ENCODE data around the gene AATF. TPM values are rescaled to one million over a fixed set of nuclear protein-coding genes. Genes with fewer than 3 reads are reported as not detected.
A peak's percentile ranks its signal among the peaks of the same experiment; 100 is the strongest.

The AATF gene
- total and polyA plus RNA-seq, 11 donors = 15.2 to 51.6 (median 28.9) TPM

DNA sequence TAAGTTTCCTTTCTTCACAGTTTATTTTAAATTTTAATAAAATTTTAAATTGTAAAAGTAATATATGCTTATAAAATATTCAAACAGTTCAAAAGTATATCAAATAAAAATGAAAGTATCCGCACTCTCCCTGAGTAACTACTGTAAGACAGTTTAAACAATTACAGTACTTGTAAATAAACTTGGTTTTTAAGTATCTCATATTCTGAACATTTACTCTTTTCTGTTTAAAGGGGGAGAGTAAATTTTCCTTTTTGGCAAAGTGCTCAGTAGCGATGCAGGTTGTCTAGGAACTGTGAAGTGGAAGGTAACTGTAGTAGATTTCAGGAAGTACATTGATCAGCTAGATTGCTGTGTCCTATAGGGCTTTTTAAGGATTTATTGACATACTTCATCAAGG, 28.8 kb downstream of the AATF start:
- intact Hi-C loops (cut with DNase I) = no loop called here
- Histone ChIP-seq H3K36me3 (peaks cover 0 to 3% (median 0%) of the 10 kb centered on the region in 9 donors), H3K4me3 (no peak overlapping the region)

DNA sequence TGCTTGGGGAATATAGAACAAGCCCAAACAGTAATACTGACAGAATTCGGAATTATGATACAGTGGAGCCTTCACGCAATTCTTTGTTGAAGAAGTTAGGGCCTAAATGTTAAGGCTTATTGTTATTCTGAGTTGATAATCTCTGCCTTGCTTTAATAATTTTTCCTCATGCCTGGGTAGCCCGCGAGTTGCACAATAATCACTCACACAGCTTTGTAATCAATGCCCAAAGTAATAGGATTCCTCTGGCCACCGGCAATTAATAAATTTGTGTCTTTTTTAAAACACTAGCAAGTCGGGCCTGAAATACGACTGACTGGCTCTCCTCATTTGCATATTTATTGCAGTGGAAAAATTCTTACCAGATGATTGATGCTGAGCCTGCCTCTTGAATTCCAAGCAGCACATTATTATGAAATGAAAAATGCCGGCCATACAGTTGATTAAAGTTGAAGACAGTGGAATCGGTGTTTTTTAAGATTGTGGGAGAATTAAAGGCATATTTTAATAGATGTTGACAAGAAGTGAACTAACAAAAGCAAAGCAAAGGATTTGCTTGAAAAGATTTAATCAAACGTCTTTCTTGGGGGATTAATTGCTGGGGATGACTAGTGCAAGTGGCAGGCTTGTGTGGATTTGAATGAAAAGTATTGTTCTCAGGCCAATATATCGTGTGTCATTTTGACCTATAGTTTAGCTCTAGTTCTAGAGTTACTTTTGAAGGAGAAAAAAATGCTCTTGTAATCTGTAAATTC, 30.2 kb downstream of the AATF start:
- 82 to 88% (median 86%) methylated on average over 11 of the region's 11 CpGs for WGBS, 4 donors
- Histone ChIP-seq H3K4me1 (peaks cover 0 to 17% (median 6%) of the 10 kb centered on the region in 12 donors), H3K4me3 (no peak overlapping the region), H3K27me3 (no peaks in the 10 kb centered on the region), H3K36me3 (peaks cover 0 to 4% (median 0%) of the 10 kb centered on the region in 9 donors), H3K9me3 (no peaks in the 10 kb centered on the region), H3K27ac (no peak overlapping the region)
- DNase-seq (no peak), ATAC-seq (no peak)
- TF ChIP-seq, protein P1, sequence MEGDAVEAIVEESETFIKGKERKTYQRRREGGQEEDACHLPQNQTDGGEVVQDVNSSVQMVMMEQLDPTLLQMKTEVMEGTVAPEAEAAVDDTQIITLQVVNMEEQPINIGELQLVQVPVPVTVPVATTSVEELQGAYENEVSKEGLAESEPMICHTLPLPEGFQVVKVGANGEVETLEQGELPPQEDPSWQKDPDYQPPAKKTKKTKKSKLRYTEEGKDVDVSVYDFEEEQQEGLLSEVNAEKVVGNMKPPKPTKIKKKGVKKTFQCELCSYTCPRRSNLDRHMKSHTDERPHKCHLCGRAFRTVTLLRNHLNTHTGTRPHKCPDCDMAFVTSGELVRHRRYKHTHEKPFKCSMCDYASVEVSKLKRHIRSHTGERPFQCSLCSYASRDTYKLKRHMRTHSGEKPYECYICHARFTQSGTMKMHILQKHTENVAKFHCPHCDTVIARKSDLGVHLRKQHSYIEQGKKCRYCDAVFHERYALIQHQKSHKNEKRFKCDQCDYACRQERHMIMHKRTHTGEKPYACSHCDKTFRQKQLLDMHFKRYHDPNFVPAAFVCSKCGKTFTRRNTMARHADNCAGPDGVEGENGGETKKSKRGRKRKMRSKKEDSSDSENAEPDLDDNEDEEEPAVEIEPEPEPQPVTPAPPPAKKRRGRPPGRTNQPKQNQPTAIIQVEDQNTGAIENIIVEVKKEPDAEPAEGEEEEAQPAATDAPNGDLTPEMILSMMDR (IDR thresholded peaks at IDR 0.05) = no peak
- TF ChIP-seq POLR2A (IDR thresholded peaks at IDR 0.05) = no peak
- intact Hi-C loops (cut with DNase I) = no loop called here

More for the DNA sequence above, 28.8 kb downstream of the AATF start:
- ATAC-seq = no peak
- Histone ChIP-seq H3K4me1 (peaks cover 0 to 17% (median 6%) of the 10 kb centered on the region in 12 donors), H3K9me3 (no peaks in the 10 kb centered on the region), H3K27ac (no peak overlapping the region), H3K27me3 (no peaks in the 10 kb centered on the region)
- no peak for DNase-seq
- 91 to 98% (median 97%) methylated on average over 2 of the region's 2 CpGs for WGBS, 4 donors
- no peak for TF ChIP-seq POLR2A (IDR thresholded peaks at IDR 0.05)
- TF ChIP-seq, protein P1 (IDR thresholded peaks at IDR 0.05) = no peak

DNA sequence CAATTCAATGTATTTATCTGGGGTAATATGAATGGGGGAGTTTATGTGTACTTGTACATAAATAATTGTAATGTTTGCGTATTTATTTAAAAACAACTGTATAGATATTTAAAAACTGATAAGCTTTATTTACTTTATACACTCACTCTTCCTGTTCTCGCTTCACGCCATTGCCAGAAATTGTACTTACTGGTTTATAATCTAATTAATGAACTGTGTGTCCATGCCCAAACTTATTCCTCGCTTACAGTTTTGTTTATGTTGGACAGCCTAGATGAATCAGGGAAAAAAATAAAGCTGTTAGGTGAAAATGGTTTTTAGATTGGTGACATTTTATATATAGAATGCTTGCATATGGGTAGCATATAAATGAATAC, 30.8 kb downstream of the AATF start:
- Histone ChIP-seq H3K4me3 (no peak overlapping the region), H3K36me3 (peaks cover 0 to 4% (median 0%) of the 10 kb centered on the region in 9 donors), H3K9me3 (no peaks in the 10 kb centered on the region), H3K27me3 (no peaks in the 10 kb centered on the region), H3K27ac (no peak overlapping the region), H3K4me1 (peaks cover 0 to 17% (median 6%) of the 10 kb centered on the region in 12 donors)
- WGBS, 4 donors = 82 to 93% (median 87%) methylated on average over 4 of the region's 4 CpGs
- intact Hi-C loops (cut with DNase I) = no loop called here
- no peak for DNase-seq
- ATAC-seq = no peak
- TF ChIP-seq, protein P1 (IDR thresholded peaks at IDR 0.05) = no peak
- no peak for TF ChIP-seq POLR2A (IDR thresholded peaks at IDR 0.05)

DNA sequence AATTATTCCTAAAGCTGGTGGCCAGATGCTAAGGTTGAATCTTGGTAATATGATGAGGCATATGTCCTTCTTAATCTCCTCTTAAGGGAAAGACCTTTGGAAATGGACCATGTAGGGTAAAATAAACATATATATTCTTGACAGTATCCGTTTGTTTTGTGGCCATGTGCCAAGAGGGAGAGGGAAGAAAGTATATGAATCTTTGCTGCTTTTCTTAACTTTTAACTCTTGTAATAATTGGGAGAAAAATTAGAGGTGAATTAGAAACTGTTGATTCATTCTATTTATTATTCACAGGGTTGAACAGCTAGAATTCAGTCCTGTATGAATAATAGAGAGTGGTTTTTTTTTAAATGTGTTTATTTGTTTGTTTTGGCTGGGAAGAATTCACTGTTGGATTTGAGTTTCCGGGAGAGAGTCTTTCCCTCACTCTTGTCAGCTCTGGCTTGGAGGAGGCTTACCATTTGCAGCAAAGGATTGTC, 31.6 kb downstream of the AATF start:
- Histone ChIP-seq H3K36me3 (peaks cover 0 to 8% (median 0%) of the 10 kb centered on the region in 9 donors), H3K4me1 (peaks cover 0 to 17% (median 6%) of the 10 kb centered on the region in 12 donors), H3K27ac (no peak overlapping the region), H3K27me3 (no peaks in the 10 kb centered on the region), H3K4me3 (no peak overlapping the region), H3K9me3 (no peaks in the 10 kb centered on the region)
- TF ChIP-seq POLR2A (IDR thresholded peaks at IDR 0.05) = no peak
- TF ChIP-seq, protein P1 (IDR thresholded peaks at IDR 0.05) = no peak
- WGBS, 4 donors = 38 to 50% (median 41%) methylated on average over 2 of the region's 2 CpGs
- DNase-seq = no peak
- peak in 1 of 4 donors; percentile 46 for ATAC-seq
- intact Hi-C loops (cut with DNase I) = no loop called here
